HG03103 (cell line): ENCODE results near the gene OR51A2.
"Not testable (repeated sequence)": the region's sequence is repeated elsewhere in the genome, so short reads cannot be mapped to it uniquely, and the experiment has no call there.

Experiments
- ATAC-seq: cut with Tn5 transposase; IDR thresholded peaks from one replicate; pipeline ENCODE4 v1.9.1; 2021; ENCODE audit warnings: low read depth; ENCODE audit not compliant: unreplicated experiment

Gene OR51A2

GRCh38 chr11:4955613-4956012, at the start of gene OR51A2:
Gene OR51A2 (minus strand): TSS chr11:4955713. CDS start chr11:4955713, 0 bp downstream.
- ATAC-seq, result not testable (repeated sequence)

GRCh38 chr11:5004424-5005274, 49.1 kb upstream of the OR51A2 start:
- ATAC-seq, result no peak

GRCh38 chr11:4994551-4994950, 39.0 kb upstream of the OR51A2 start, which contains the start of gene OR51L1:
Gene OR51L1 (plus strand): TSS chr11:4994851. CDS start chr11:4998983, 4,132 bp downstream.
- ATAC-seq, result no peak

GRCh38 chr11:4991060-4991459, 35.5 kb upstream of the OR51A2 start:
- no peak for ATAC-seq

- no peak for ATAC-seq
Observed at GRCh38 chr11:4983841-4984240, 28.3 kb upstream of the OR51A2 start.

- ATAC-seq, result no peak
Observed at GRCh38 chr11:4982678-4983077, 27.2 kb upstream of the OR51A2 start.

GRCh38 chr11:4979036-4979435, 23.5 kb upstream of the OR51A2 start:
- no peak for ATAC-seq

GRCh38 chr11:4975436-4975835, 19.9 kb upstream of the OR51A2 start:
- no peak for ATAC-seq

- ATAC-seq, result no peak
Observed at GRCh38 chr11:4962816-4963215, 7.3 kb upstream of the OR51A2 start.

- ATAC-seq, result no peak
Observed at GRCh38 chr11:4960877-4961276, 5.4 kb upstream of the OR51A2 start.

GRCh38 chr11:4957396-4957795, 1.9 kb upstream of the OR51A2 start:
- ATAC-seq, result no peak

GRCh38 chr11:4947505-4947904, 8.0 kb downstream of the OR51A2 start, which contains the start of gene OR51A4:
Gene OR51A4 (minus strand): TSS chr11:4947605. CDS start chr11:4947100, 505 bp downstream.
- no peak for ATAC-seq

- no peak for ATAC-seq
Observed at GRCh38 chr11:4936745-4937144, 18.8 kb downstream of the OR51A2 start.

GRCh38 chr11:4932751-4933150, 22.8 kb downstream of the OR51A2 start:
- ATAC-seq, result no peak

- no peak for ATAC-seq
Observed at GRCh38 chr11:4926608-4927007, 28.9 kb downstream of the OR51A2 start.

GRCh38 chr11:4924239-4924638, 31.3 kb downstream of the OR51A2 start, which contains the start of gene OR51G1:
Gene OR51G1 (minus strand): TSS chr11:4924339. CDS start chr11:4924339, 0 bp downstream.
- no peak for ATAC-seq

- no peak for ATAC-seq
Observed at GRCh38 chr11:4922304-4922703, 33.2 kb downstream of the OR51A2 start.

GRCh38 chr11:4921796-4922195, 33.7 kb downstream of the OR51A2 start:
- no peak for ATAC-seq

- ATAC-seq, result no peak
Observed at GRCh38 chr11:4919250-4919649, 36.3 kb downstream of the OR51A2 start, which contains the start of gene OR51G2. Gene OR51G2 (minus strand): TSS chr11:4919350. CDS start chr11:4915663, 3,687 bp downstream.

GRCh38 chr11:4916581-4916980, 38.9 kb downstream of the OR51A2 start:
- ATAC-seq, result no peak
